ENCODE results near the gene AMDHD2.

- peak; percentile 17; the same call in 1 of the 2 replicates for TF ChIP-seq CTCF (CRISPR knock-in tag; IDR thresholded peaks at IDR 0.05)
- peak; percentile 27 for TF ChIP-seq STAG1 (CRISPR knock-in tag; IDR thresholded peaks at IDR 0.05)
- TF ChIP-seq ZNF446 (CRISPR knock-in tag; IDR thresholded peaks at IDR 0.05), result no peak
- peak; percentile 69; the same call in 1 of the 2 replicates for TF ChIP-seq ZIK1 (CRISPR knock-in tag; IDR thresholded peaks at IDR 0.05; ENCODE audit: borderline replicate concordance, low read depth)
- no peak for TF ChIP-seq ZNF264 (CRISPR knock-in tag; IDR thresholded peaks at IDR 0.05)
- peak; percentile 43 to 90; a peak in 3 of 4 replicates for TF ChIP-seq POLR2A (IDR thresholded peaks at IDR 0.05; ENCODE audit: insufficient read depth in 1 of 2, low read depth in 2 of 2, low read length in 2 of 2)
- TF ChIP-seq GATA4 (IDR thresholded peaks at IDR 0.05; ENCODE audit: borderline replicate concordance, low read depth), result 0 out of 2 replicates have a peak, but pooled peaks have one; percentile 54
- TF ChIP-seq CREB1 (IDR thresholded peaks at IDR 0.05), result peak; percentile 84
- no peak; the same call in 1 of the 2 replicates for TF ChIP-seq CREB1 (CRISPR knock-in tag; IDR thresholded peaks at IDR 0.05)
These were observed 11.7 kb downstream of the AMDHD2 start for GRCh38 chr16:2531696-2532493.
